HL-60 (cell line): ENCODE data around the gene VTI1A.

Source experiments
- POLR2AphosphoS5 ChIP-seq: IDR thresholded peaks from 2 replicates; pipeline ENCODE4 v1.6.1; 2012; ENCODE audit warnings: low read depth
- TF ChIP-seq, protein P1 (sequence below): IDR thresholded peaks from one replicate; pipeline ENCODE4 v1.5.1; 2011; ENCODE audit warnings: low read length, control low read depth, inconsistent platforms; ENCODE audit not compliant: insufficient read depth
- TF ChIP-seq, protein P2 (sequence below): IDR thresholded peaks from 2 replicates; pipeline ENCODE4 v1.6.1; 2012; ENCODE audit warnings: low read depth; ENCODE audit not compliant: insufficient replicate concordance

DNA sequence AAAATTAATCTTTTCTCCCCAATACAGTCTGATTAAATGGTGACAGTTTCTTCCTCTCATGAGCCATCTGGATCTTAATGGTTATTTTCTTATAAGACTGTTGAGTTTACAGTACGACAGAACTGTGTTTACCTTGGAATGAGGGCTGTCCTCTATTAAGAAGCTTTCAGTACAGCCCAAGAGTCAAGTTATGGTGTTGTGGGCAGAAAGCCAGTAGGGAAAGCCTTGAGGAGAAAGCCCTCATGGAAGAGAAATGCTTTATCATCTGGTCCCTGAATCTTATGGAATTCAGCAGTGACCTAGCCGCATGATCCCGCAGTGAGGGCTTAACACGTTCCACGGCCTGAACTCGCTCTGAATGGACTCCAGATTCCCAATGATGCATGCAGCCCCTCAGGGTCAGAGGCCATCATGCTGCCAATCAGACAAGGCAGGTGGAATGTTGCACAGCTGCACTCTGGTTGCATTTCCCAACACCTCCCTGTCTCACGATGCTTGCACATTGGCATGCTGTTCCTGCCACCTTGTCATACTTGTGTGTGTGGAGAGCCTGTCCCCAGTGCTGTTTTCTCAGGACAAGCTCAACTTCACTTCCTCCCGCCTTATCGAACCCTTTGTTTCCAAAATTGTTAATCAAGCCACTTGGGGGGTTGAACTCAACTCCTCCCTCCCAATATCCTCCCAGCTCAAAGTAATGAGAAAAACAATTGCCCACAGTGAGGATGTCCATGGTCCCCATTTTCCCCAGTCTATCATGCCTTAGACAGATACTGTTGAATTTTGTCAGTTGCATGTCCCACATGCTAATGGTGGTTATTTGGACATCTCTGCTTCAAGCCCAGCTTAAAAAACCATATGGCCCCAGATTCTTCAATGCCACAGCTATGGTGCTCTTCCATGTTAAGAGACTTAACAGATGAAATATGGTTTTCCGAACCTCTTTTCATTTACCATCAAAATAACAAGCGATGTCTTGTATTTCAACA lies 291.9 kb downstream of the VTI1A start:
- TF ChIP-seq, protein P1, sequence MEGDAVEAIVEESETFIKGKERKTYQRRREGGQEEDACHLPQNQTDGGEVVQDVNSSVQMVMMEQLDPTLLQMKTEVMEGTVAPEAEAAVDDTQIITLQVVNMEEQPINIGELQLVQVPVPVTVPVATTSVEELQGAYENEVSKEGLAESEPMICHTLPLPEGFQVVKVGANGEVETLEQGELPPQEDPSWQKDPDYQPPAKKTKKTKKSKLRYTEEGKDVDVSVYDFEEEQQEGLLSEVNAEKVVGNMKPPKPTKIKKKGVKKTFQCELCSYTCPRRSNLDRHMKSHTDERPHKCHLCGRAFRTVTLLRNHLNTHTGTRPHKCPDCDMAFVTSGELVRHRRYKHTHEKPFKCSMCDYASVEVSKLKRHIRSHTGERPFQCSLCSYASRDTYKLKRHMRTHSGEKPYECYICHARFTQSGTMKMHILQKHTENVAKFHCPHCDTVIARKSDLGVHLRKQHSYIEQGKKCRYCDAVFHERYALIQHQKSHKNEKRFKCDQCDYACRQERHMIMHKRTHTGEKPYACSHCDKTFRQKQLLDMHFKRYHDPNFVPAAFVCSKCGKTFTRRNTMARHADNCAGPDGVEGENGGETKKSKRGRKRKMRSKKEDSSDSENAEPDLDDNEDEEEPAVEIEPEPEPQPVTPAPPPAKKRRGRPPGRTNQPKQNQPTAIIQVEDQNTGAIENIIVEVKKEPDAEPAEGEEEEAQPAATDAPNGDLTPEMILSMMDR: no peak
- TF ChIP-seq POLR2AphosphoS5: no peak
- TF ChIP-seq, protein P2, sequence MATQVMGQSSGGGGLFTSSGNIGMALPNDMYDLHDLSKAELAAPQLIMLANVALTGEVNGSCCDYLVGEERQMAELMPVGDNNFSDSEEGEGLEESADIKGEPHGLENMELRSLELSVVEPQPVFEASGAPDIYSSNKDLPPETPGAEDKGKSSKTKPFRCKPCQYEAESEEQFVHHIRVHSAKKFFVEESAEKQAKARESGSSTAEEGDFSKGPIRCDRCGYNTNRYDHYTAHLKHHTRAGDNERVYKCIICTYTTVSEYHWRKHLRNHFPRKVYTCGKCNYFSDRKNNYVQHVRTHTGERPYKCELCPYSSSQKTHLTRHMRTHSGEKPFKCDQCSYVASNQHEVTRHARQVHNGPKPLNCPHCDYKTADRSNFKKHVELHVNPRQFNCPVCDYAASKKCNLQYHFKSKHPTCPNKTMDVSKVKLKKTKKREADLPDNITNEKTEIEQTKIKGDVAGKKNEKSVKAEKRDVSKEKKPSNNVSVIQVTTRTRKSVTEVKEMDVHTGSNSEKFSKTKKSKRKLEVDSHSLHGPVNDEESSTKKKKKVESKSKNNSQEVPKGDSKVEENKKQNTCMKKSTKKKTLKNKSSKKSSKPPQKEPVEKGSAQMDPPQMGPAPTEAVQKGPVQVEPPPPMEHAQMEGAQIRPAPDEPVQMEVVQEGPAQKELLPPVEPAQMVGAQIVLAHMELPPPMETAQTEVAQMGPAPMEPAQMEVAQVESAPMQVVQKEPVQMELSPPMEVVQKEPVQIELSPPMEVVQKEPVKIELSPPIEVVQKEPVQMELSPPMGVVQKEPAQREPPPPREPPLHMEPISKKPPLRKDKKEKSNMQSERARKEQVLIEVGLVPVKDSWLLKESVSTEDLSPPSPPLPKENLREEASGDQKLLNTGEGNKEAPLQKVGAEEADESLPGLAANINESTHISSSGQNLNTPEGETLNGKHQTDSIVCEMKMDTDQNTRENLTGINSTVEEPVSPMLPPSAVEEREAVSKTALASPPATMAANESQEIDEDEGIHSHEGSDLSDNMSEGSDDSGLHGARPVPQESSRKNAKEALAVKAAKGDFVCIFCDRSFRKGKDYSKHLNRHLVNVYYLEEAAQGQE: no peak
